Right atrium auricular region (tissue), 2 donors: Measurements from ENCODE around the gene THUMPD1. TPM values are rescaled to one million over a fixed set of nuclear protein-coding genes. Genes with fewer than 3 reads are reported as not detected.
"Not testable (repeated sequence)": the region's sequence is repeated elsewhere in the genome, so short reads cannot be mapped to it uniquely, and the experiment has no call there.

Experiments used
- DNase-seq: peaks from one replicate; pipeline ENCODE4 v3.0.0-alpha.2; 2019; ENCODE audit warnings: low spot score
- H3K27ac ChIP-seq, 2 donors: fragments of 200-600 bp; sonication (generic); 1 replicate in 1 of 2; 2 replicates in 1 of 2; pipeline ENCODE4 v1.5.1; 2016 to 2019
- H3K27me3 ChIP-seq, 2 donors: fragments of 200-600 bp; sonication (generic); one replicate each; pipeline versions ENCODE4 v1.5.1 to v1.6.0; 2017 to 2019
- H3K36me3 ChIP-seq: fragments of 200-600 bp; sonication (generic); one replicate; pipeline ENCODE4 v1.5.1; 2016
- H3K4me1 ChIP-seq, 2 donors: fragments of 200-600 bp; sonication (generic); one replicate each; pipeline versions ENCODE4 v1.5.1 to v1.6.0; 2017 to 2019
- H3K4me3 ChIP-seq, 2 donors: fragments of 200-600 bp; sonication (generic); 1 replicate in 1 of 2; 2 replicates in 1 of 2; pipeline ENCODE4 v1.5.1; 2017 to 2019; ENCODE audit warnings: mild to moderate bottlenecking in 1 of 2, moderate library complexity in 1 of 2
- H3K9me3 ChIP-seq, 2 donors: fragments of 200-600 bp; sonication (generic); one replicate each; pipeline ENCODE4 v1.5.1; 2019
- total RNA-seq, 2 donors: library from RNA; depleted of rRNA; stranded (reverse); fragments of >200 nt; gene quantifications; one replicate each; pipeline ENCODE4 v1.1.0, GENCODE V29; 2016
- TF ChIP-seq, protein P1 (sequence below), 2 donors: fragments of 200-600 bp; sonication (generic); IDR thresholded peaks; one replicate each; pipeline ENCODE4 v1.5.1; 2019; ENCODE audit warnings: antibody characterized with exemption in 2 of 2

Gene THUMPD1
- total RNA-seq, 2 donors from 2014 or later = 24.3 to 26.0 TPM

DNA sequence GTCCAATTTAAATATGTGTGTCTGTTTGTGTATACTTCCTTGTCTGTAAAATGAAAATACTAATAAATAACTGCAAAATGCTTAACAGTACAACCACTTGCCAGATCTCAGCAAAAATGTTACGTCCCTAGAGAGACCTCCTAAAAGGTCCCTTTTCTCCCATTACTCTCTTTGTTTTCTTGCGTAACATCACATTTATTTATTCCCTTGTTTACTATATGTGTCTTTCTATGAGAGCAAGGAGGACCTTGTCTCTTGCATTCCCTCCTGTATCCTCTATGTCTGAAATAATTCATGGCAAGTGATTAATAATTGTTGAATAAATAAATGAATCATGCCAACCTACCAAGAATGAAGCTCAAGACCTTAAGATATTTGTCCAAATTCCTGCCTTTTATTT lies 24.1 kb upstream of the THUMPD1 start:
- H3K4me1 ChIP-seq = no peaks in the 10 kb centered on the region
- no peaks in the 10 kb centered on the region for H3K36me3 ChIP-seq
- H3K9me3 ChIP-seq = peaks cover 0 to 5% of the 10 kb centered on the region in 2 donors
- H3K27ac ChIP-seq = no peak overlapping the region
- no peak overlapping the region for H3K4me3 ChIP-seq
- TF ChIP-seq, protein P1, sequence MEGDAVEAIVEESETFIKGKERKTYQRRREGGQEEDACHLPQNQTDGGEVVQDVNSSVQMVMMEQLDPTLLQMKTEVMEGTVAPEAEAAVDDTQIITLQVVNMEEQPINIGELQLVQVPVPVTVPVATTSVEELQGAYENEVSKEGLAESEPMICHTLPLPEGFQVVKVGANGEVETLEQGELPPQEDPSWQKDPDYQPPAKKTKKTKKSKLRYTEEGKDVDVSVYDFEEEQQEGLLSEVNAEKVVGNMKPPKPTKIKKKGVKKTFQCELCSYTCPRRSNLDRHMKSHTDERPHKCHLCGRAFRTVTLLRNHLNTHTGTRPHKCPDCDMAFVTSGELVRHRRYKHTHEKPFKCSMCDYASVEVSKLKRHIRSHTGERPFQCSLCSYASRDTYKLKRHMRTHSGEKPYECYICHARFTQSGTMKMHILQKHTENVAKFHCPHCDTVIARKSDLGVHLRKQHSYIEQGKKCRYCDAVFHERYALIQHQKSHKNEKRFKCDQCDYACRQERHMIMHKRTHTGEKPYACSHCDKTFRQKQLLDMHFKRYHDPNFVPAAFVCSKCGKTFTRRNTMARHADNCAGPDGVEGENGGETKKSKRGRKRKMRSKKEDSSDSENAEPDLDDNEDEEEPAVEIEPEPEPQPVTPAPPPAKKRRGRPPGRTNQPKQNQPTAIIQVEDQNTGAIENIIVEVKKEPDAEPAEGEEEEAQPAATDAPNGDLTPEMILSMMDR (IDR thresholded peaks at IDR 0.05) = no peak
- H3K27me3 ChIP-seq = no peaks in the 10 kb centered on the region
- no peak for DNase-seq

DNA sequence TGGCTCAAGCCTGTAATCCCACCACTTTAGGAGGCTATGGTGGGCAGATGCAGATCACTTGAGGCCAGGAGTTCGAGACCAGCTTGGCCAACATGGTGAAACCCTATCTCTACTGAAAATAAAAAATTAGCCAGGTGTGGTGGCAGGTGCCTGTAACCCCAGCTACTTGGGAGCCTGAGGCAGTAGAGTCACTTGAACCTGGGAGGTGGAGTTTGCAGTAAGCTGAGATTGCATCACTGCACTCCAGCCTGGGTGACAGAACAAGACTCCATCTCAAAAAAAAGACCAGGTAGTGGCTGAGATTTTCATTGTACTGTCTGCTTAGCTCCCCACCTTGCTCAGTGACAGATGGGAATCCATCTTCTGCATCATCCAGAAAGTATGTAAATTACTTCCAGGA lies 22.8 kb upstream of the THUMPD1 start:
- not testable (repeated sequence) for H3K4me3 ChIP-seq, DNase-seq, H3K27me3 ChIP-seq, H3K36me3 ChIP-seq, H3K4me1 ChIP-seq, H3K27ac ChIP-seq, H3K9me3 ChIP-seq

DNA sequence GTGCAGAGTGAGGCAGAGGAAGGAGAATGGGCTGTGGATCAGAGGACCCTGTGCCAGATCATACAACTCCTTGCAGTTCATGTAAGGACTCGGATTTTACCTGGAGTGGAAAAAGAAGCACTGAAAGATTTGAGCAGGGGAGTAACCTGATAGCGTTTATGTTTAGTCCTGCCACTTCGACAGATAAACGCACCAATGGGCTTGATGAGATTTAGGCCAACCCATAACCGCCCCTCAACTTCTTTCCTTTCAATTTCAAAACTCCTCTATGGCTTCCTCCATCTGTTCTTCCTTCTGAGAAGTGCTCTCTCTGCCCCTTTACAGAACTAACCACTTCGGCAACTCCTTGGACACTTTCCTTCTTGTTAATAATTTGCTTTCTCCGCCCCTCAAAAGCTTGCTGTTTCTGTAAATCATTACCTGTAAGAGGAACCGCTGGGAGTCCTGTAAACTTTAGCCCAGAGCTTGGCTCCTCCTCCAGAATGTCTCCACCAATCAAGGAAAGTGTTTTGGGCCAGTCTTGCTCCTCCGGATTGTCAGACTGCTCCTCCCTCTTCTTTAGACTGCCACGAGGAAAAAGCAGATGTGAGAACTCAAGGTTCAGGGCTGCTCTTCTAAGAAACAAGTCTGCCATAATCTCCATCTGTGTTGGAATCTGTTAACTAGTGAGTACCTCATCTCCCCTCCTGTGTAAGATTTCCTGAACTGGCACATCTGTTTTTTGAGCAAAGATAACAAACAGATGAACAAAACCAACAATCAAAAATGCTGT lies 22.0 kb upstream of the THUMPD1 start, which contains the start of gene ACSM3:
ACSM3 (plus strand) TSS at position 554 of the 772 bp plus-strand sequence. CDS start 6,021 bp downstream, outside the sequence.
- TF ChIP-seq, protein P1 (IDR thresholded peaks at IDR 0.05) = no peak
- Histone ChIP-seq H3K4me1 (no peaks in the 10 kb centered on the region), H3K27ac (peak within 1 kb of the TSS; percentile 0 to 37), H3K4me3 (peak within 1 kb of the TSS; percentile 24 to 42), H3K27me3 (no peaks in the 10 kb centered on the region), H3K9me3 (peaks cover 0 to 5% of the 10 kb centered on the region in 2 donors), H3K36me3 (no peaks in the 10 kb centered on the region)
- DNase-seq = peak; percentile 64

DNA sequence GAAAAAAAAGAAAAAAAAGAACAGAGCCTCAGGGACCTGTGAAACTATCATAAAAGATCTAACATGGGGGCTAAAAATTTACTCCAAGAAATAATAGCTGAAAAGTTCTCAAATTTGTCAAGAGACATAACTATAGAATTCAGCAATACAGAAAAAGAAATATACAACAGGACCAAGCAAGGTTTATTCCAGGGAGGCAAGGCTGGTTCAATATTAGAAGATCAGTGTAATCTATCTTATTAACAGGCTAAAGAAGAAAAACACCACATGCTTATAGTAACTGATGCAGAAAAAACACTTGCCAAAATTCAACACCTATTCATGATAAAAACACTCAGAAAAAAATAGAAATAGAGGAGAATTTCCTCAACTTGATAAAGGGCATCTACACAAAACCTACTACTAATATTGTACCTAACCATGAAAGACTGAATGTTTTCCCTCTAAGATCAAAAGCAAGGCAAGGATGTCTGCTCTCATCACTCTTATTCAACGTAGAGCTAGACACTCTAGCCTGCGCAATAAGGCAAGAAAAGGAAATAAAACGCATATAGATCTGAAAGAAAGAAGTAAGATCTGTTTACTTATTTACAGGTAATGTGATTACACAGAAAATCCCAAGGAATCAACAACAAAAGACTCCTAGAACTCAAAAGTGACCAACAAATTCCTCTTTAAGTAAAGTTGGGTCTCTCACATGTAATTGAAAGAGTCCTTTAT lies 20.9 kb upstream of the THUMPD1 start:
- TF ChIP-seq, protein P1 (IDR thresholded peaks at IDR 0.05) = no peak
- Histone ChIP-seq H3K4me1 (no peaks in the 10 kb centered on the region), H3K36me3 (no peaks in the 10 kb centered on the region), H3K4me3 (no peak overlapping the region), H3K27ac (no peak overlapping the region), H3K27me3 (no peaks in the 10 kb centered on the region), H3K9me3 (peaks cover 0 to 5% of the 10 kb centered on the region in 2 donors)
- DNase-seq = no peak

GRCh38 chr16:20761175-20761574 lies 19.6 kb upstream of the THUMPD1 start:
- H3K9me3 ChIP-seq = peaks cover 0 to 5% of the 10 kb centered on the region in 2 donors
- H3K4me3 ChIP-seq = no peak overlapping the region
- TF ChIP-seq, protein P1 (IDR thresholded peaks at IDR 0.05) = no peak
- no peaks in the 10 kb centered on the region for H3K27me3 ChIP-seq
- no peak for DNase-seq
- H3K4me1 ChIP-seq = no peaks in the 10 kb centered on the region
- no peaks in the 10 kb centered on the region for H3K36me3 ChIP-seq
- no peak overlapping the region for H3K27ac ChIP-seq

GRCh38 chr16:20760346-20760745 lies 18.7 kb upstream of the THUMPD1 start:
- TF ChIP-seq, protein P1 (IDR thresholded peaks at IDR 0.05) = no peak
- H3K36me3 ChIP-seq = no peaks in the 10 kb centered on the region

DNA sequence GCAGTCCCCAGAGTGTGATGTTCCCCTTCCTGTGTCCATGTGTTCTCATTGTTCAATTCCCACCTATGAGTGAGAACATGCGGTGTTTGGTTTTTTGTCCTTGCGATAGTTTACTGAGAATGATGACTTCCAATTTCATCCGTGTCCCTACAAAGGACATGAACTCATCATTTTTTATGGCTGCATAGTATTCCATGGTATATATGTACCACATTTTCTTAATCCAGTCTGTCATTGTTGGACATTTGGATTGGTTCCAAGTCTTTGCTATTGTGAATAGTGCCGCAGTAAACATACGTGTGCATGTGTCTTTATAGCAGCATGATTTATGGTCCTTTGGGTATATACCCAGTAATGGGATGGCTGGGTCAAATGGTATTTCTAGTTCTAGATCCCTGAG lies 14.2 kb upstream of the THUMPD1 start:
- not testable (repeated sequence) for H3K27ac ChIP-seq, DNase-seq, H3K36me3 ChIP-seq, H3K9me3 ChIP-seq, H3K4me3 ChIP-seq, H3K4me1 ChIP-seq, H3K27me3 ChIP-seq

More at GRCh38 chr16:20760346-20760745, 18.7 kb upstream of the THUMPD1 start:
- Histone ChIP-seq H3K9me3 (peaks cover 0 to 5% of the 10 kb centered on the region in 2 donors), H3K4me1 (no peaks in the 10 kb centered on the region), H3K27me3 (no peaks in the 10 kb centered on the region), H3K4me3 (no peak overlapping the region), H3K27ac (no peak overlapping the region)
- no peak for DNase-seq
